Measurements from ENCODE around the gene MCHR1.

DNA sequence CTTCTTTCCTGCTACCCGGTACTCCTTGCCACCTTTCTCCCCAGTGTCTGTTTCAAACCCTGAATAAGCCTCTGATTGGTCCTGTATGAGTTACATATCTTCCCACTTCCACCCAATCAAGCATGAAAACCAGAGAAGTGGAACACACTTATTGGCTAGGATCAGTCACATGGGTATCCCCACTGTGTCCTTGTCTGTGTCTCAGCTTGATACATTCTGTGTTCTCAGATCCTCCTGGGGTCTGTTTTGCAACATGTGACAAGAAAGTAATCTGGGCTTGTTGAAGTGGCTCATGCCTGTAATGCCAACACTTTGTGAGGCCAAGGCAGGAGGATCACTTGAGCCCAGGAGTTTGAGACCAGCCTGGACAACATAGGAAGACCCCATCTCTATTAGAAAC is 23.9 kb downstream of the MCHR1 start:
- TF ChIP-seq EZH2 (IDR thresholded peaks at IDR 0.05) (no peak), EZH2phosphoT487 (IDR thresholded peaks at IDR 0.05) (no peak)
- TF ChIP-seq, protein P1, sequence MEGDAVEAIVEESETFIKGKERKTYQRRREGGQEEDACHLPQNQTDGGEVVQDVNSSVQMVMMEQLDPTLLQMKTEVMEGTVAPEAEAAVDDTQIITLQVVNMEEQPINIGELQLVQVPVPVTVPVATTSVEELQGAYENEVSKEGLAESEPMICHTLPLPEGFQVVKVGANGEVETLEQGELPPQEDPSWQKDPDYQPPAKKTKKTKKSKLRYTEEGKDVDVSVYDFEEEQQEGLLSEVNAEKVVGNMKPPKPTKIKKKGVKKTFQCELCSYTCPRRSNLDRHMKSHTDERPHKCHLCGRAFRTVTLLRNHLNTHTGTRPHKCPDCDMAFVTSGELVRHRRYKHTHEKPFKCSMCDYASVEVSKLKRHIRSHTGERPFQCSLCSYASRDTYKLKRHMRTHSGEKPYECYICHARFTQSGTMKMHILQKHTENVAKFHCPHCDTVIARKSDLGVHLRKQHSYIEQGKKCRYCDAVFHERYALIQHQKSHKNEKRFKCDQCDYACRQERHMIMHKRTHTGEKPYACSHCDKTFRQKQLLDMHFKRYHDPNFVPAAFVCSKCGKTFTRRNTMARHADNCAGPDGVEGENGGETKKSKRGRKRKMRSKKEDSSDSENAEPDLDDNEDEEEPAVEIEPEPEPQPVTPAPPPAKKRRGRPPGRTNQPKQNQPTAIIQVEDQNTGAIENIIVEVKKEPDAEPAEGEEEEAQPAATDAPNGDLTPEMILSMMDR (IDR thresholded peaks at IDR 0.05): no peak
